HepG2 (cell line): Measurements from ENCODE around the gene VEGFC. TPM values are rescaled to one million over a fixed set of nuclear protein-coding genes. Genes with fewer than 3 reads are reported as not detected.

ENCODE experiments used
- ATAC-seq: fragments of 200-7000 bp; cut with Tn5 transposase; 3 replicates; pipeline ENCODE4 v1.9.1; 2020; ENCODE audit warnings: mild to moderate bottlenecking, moderate library complexity
- BruUV-seq: library from RNA; stranded (reverse); fragments of 400-500 nt; replicated peaks from 2 replicates; lab custom pipeline; 2021; lab: Mats Ljungman, UMichigan
- CTCF ChIA-PET: fragments of 300-600 bp; formaldehyde crosslinking; extraction: SDS; loops from one replicate; lab custom pipeline; 2021; ENCODE audit warnings: low total read pairs, inconsistent platforms, low intra/inter-chr PET ratio; lab: Yijun Ruan, JAX
- POLR2A ChIA-PET: fragments of 350-600 bp; sonication (Branson Sonifier 250); formaldehyde crosslinking; loops from one replicate; lab custom pipeline; 2020; ENCODE audit warnings: antibody characterized with exemption, inconsistent platforms; lab: Yijun Ruan, JAX
- DNase-seq: peaks from one replicate; pipeline ENCODE4 v3.0.0-alpha.2; 2015; ENCODE audit warnings: low spot score
- FAIRE-seq: peaks from 3 replicates; lab custom pipeline; 2011; peaks lifted over from hg19 to GRCh38; lab: Jason Lieb, UNC
- H2AFZ ChIP-seq: one replicate; pipeline ENCODE4 v1.6.1; 2011; ENCODE audit warnings: low read length, inconsistent platforms
- H3K27ac ChIP-seq: fragments of 300-600 bp; 3 replicates; pipeline ENCODE4 v1.8.0; 2011; ENCODE audit warnings: mixed run types, mild to moderate bottlenecking, mixed read lengths, low read length, inconsistent platforms; ENCODE audit not compliant: insufficient read depth; ENCODE audit errors: extremely low read length
- H3K27me3 ChIP-seq, 2 experiments: fragments of 200-600 bp in 1 of 2; 2 replicates in 1 of 2; 3 replicates in 1 of 2; pipeline versions ENCODE4 v1.6.0 to v1.8.0; 2011; ENCODE audit warnings: low read length in 2 of 2, mild to moderate bottlenecking in 2 of 2, moderate library complexity in 2 of 2, inconsistent platforms in 1 of 2; ENCODE audit not compliant: insufficient read depth in 2 of 2, control insufficient read depth in 1 of 2
- H3K36me3 ChIP-seq, 2 experiments: fragments of 200-600 bp in 1 of 2; replicated peaks in 1 of 2; 2 replicates in 1 of 2; 3 replicates in 1 of 2; pipeline versions ENCODE4 v1.5.1 to v1.8.0; 2011; ENCODE audit warnings: low read length in 2 of 2, inconsistent platforms in 1 of 2; ENCODE audit not compliant: insufficient read depth in 2 of 2, control insufficient read depth in 1 of 2
- H3K4me1 ChIP-seq: 2 replicates; pipeline ENCODE4 v1.5.1; 2012; ENCODE audit warnings: low read length, inconsistent platforms; ENCODE audit not compliant: insufficient read depth
- H3K4me2 ChIP-seq: 2 replicates; pipeline ENCODE4 v1.6.0; 2011; ENCODE audit warnings: low read depth, low read length, inconsistent platforms
- H3K4me3 ChIP-seq, 3 experiments: fragments of 200-600 bp in 1 of 3; sonication (generic), shearing (Covaris generic) in 1 of 3; replicated peaks in 1 of 3; 2 replicates each; pipeline ENCODE4 v1.5.1; 2011 to 2016; ENCODE audit warnings: low read length in 3 of 3, inconsistent platforms in 2 of 3, low read depth in 2 of 3, mild to moderate bottlenecking in 2 of 3, control low read depth in 1 of 3, mixed read lengths in 1 of 3; ENCODE audit not compliant: insufficient read depth in 1 of 3
- H3K79me2 ChIP-seq: one replicate; pipeline ENCODE4 v1.6.1; 2011; ENCODE audit warnings: low read length, inconsistent platforms; ENCODE audit not compliant: insufficient read depth
- H3K9ac ChIP-seq: 2 replicates; pipeline ENCODE4 v1.6.0; 2011; ENCODE audit warnings: mild to moderate bottlenecking, low read depth, low read length, inconsistent platforms; ENCODE audit not compliant: insufficient read depth
- H3K9me3 ChIP-seq: 2 replicates; pipeline ENCODE4 v1.5.1; 2012; ENCODE audit warnings: mild to moderate bottlenecking, low read length
- H4K20me1 ChIP-seq: 2 replicates; pipeline ENCODE4 v1.6.0; 2011; ENCODE audit warnings: inconsistent platforms, mild to moderate bottlenecking, low read length, moderate library complexity; ENCODE audit not compliant: insufficient read depth
- CBX2 ChIP-seq, 2 experiments: fragments of 200-600 bp in 1 of 2; sonication (generic); formaldehyde crosslinking in 1 of 2; IDR thresholded peaks; 2 replicates each; pipeline versions ENCODE4 v1.7.0 to v1.8.1; 2018 to 2022; ENCODE audit warnings: low read depth in 2 of 2, low read length in 1 of 2, mild to moderate bottlenecking in 1 of 2, missing genetic modification reagents in 1 of 2
- EZH2 ChIP-seq: conservative IDR thresholded peaks from 2 replicates; pipeline ENCODE4 v1.6.1; 2012; ENCODE audit warnings: mild to moderate bottlenecking, low read depth, low read length, moderate library complexity
- HNRNPLL ChIP-seq: fragments of 200-400 bp; formaldehyde crosslinking; IDR thresholded peaks from 2 replicates; pipeline ENCODE4 v1.6.1; 2017; ENCODE audit warnings: mild to moderate bottlenecking, low read depth, low read length; ENCODE audit not compliant: poor library complexity, severe bottlenecking
- ZMYM3 ChIP-seq: sonication (generic); formaldehyde crosslinking; IDR thresholded peaks from 2 replicates; pipeline ENCODE4 v1.5.1; 2020; ENCODE audit warnings: mild to moderate bottlenecking, missing genetic modification reagents
- ZNF121 ChIP-seq: sonication (generic); formaldehyde crosslinking; IDR thresholded peaks from 2 replicates; pipeline ENCODE4 v1.5.0; 2020; ENCODE audit warnings: mild to moderate bottlenecking, missing genetic modification reagents
- WGBS: methylation state at CpG from one replicate; pipeline ENCODE4 v1.1.6; 2017; ENCODE audit warnings: low lambda C conversion rate; 5-methylcytosine and 5-hydroxymethylcytosine counted together
- in situ Hi-C: cut with HindIII; loops from 2 replicates; pipeline ENCODE4 v1.10.0; 2017; ENCODE audit warnings: low pct_unique_long_range_greater_than_20kb; ENCODE audit not compliant: extremely low pct_ligation_motif_present
- intact Hi-C: fragments of 100-400 bp; cut with micrococcal nuclease; formaldehyde crosslinking; loops from one replicate; pipeline ENCODE4 v1.10.0; 2022; ENCODE audit not compliant: unreplicated experiment
- polyA plus RNA-seq, 8 experiments: library from polyadenylated mRNA; depleted of rRNA in 3 of 8; stranded (reverse) in 7 of 8; unstranded in 1 of 8; fragments of >200 nt; fragmentation: Illumina TruSeq in 4 of 8; extraction: Trizol in 4 of 8; gene quantifications; 2 replicates each; pipeline versions ENCODE4 v1.2.1 to v1.2.3, GENCODE V29; 2011 to 2016; ENCODE audit warnings: low read depth in 4 of 8, missing spikeins in 1 of 8, mixed read lengths in 1 of 8; ENCODE audit not compliant: insufficient read depth in 1 of 8
- total RNA-seq, 5 experiments: library from RNA; depleted of rRNA; stranded (reverse); fragments of >200 nt; fragmentation: Illumina TruSeq; extraction: Trizol; gene quantifications; 2 replicates each; pipeline ENCODE4 v1.2.3, GENCODE V29; 2016; ENCODE audit warnings: low read depth in 1 of 5
- TF ChIP-seq, protein P1 (sequence below): sonication (generic); formaldehyde crosslinking; IDR thresholded peaks from 2 replicates; pipeline ENCODE4 v1.8.1; 2023; ENCODE audit warnings: mild to moderate bottlenecking, moderate library complexity, missing genetic modification reagents

Gene VEGFC
- total and polyA plus RNA-seq, 2 of the 13 experiments (the other 11 are each of a cell fraction or from before 2014, with no cell fraction given), result not detected

DNA sequence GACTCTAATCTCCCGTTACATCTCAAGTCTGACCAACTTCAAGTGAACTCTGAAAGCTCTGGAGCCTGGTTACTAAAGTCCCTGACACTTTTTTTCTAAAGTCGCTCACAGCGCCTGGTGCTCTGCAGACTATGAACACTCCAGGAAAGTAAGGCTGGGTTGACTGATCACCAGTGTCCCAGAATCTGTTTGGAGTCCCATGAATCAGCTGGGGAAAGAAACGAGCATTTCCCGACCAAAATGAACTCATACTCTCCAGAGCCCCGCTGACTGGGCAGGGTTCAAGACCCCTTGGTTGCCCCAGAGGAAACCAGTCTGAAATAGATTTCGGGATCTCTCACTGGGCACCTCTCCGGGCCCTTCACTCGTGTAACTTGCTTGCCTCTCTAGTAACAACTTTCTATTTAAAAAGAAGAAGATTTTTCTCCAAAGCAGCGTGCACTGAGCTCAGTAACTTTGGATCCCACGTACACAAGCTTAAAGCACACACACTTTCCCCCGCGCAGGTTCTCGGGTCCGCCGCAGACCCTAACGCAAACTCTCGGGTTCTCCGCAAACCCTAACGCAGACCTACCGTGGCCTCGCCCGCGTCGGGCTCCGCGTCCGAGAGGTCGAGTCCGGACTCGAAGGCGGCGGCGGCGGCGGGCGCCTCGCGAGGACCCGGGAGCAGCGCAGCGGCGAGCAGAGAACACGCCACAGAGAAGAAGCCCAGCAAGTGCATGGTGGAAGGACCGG is 964 bp downstream of the VEGFC start:
- TF ChIP-seq HNRNPLL, result peak; percentile 49
- no peak for TF ChIP-seq CBX2 (IDR thresholded peaks at IDR 0.05; ENCODE audit: low read depth, low read length)
- TF ChIP-seq CBX2 (CRISPR knock-in tag; IDR thresholded peaks at IDR 0.05; ENCODE audit: low read depth), result no peak
- peak; percentile 36; the same call in 1 of the 2 replicates for TF ChIP-seq ZNF121 (CRISPR knock-in tag)
- no peak for TF ChIP-seq ZMYM3 (CRISPR knock-in tag)
- TF ChIP-seq, protein P1, sequence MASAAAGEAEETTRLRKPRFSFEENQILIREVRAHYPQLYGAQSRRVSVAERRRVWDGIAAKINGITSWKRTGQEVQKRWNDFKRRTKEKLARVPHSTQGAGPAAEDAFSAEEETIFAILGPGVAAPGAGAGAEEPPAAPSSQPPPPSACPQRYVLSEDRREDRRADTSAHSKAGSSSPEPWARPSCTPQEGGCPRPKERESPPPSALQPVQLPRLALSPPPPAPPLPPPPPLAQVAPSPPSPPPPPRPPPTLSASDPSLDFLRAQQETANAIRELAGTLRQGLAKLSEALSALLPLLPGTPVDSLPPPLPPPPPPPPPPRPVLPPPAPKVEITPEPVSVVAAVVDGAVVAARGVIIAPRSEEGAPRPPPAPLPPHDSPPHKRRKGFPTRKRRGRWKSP (CRISPR knock-in tag), result peak; percentile 55; the same call in 1 of the 2 replicates
- peak; percentile 73; the same call in 1 of the 2 replicates for TF ChIP-seq EZH2
- no peaks in the 10 kb centered on the region for H3K36me3 ChIP-seq
- H3K27ac ChIP-seq, result no peak overlapping the region
- ChIA-PET POLR2A (no interaction called here), CTCF (no interaction called here)
- H3K4me3 ChIP-seq, result peak overlapping the region; percentile 30 to 57 (median 46); a peak in 4 of 6 replicates
- no peak overlapping the region for H3K9ac ChIP-seq
- no TSS peak for BruUV-seq
- H3K27me3 ChIP-seq, result peaks cover 3 to 20% of the 10 kb centered on the region in 2 experiments
- H3K4me1 ChIP-seq, result peaks cover 6% of the 10 kb centered on the region; the same call in 1 of the 2 replicates
- in situ Hi-C loops, result no loop called here
- intact Hi-C loops, result loop anchor here (5.0 kb wide), 1 partner anchor 414 kb away; no protein-coding TSS in a partner anchor
- no peaks in the 10 kb centered on the region for H4K20me1 ChIP-seq
- no peak for FAIRE-seq
- no peaks in the 10 kb centered on the region for H3K79me2 ChIP-seq
- peak; percentile 70 for ATAC-seq
- H2AFZ ChIP-seq, result no peak overlapping the region
- 14% methylated on average over 17 of the region's 45 CpGs for WGBS
- DNase-seq, result no peak
- H3K4me2 ChIP-seq, result peak overlapping the region; percentile 61
- H3K9me3 ChIP-seq, result no peaks in the 10 kb centered on the region
